Chondrocyte (in vitro differentiated cells): ENCODE data around the gene ZNF107. TPM values are rescaled to one million over a fixed set of nuclear protein-coding genes. Genes with fewer than 3 reads are reported as not detected.
"Not testable (repeated sequence)": the region's sequence is repeated elsewhere in the genome, so short reads cannot be mapped to it uniquely, and the experiment has no call there.

ENCODE experiments used
- DNase-seq: peaks from one replicate; pipeline ENCODE4 v3.0.0; 2021; ENCODE audit warnings: mixed read lengths, low spot score
- H3K27ac Mint-ChIP-seq: one replicate; pipeline ENCODE4 v1.8.0; 2021; ENCODE audit warnings: mild to moderate bottlenecking, moderate library complexity, mixed read lengths; ENCODE audit not compliant: unreplicated experiment
- H3K27me3 Mint-ChIP-seq: 2 replicates; pipeline ENCODE4 v1.8.0; 2021; ENCODE audit warnings: low read depth, mixed read lengths
- H3K36me3 Mint-ChIP-seq: 2 replicates; pipeline ENCODE4 v1.8.0; 2021; ENCODE audit warnings: low read depth, mixed read lengths
- H3K4me1 Mint-ChIP-seq: 2 replicates; pipeline ENCODE4 v1.8.0; 2021; ENCODE audit warnings: low read depth, mild to moderate bottlenecking, mixed read lengths
- H3K4me3 Mint-ChIP-seq: one replicate; pipeline ENCODE4 v1.8.0; 2021; ENCODE audit warnings: mild to moderate bottlenecking, moderate library complexity, mixed read lengths; ENCODE audit not compliant: unreplicated experiment
- H3K9me3 Mint-ChIP-seq: 2 replicates; pipeline ENCODE4 v1.8.0; 2021; ENCODE audit warnings: low read depth, mixed read lengths
- CTCF ChIP-seq: fragments of 200-600 bp; sonication (generic); IDR thresholded peaks from 2 replicates; pipeline ENCODE4 v1.5.0; 2021; ENCODE audit warnings: antibody characterized with exemption, mild to moderate bottlenecking, moderate library complexity
- total RNA-seq: library from RNA; stranded (reverse); gene quantifications from 3 replicates; pipeline ENCODE4 v1.2.1, GENCODE V29; 2021

Gene ZNF107
- total RNA-seq, 1 donor from 2014 or later, result 1.9 TPM

DNA sequence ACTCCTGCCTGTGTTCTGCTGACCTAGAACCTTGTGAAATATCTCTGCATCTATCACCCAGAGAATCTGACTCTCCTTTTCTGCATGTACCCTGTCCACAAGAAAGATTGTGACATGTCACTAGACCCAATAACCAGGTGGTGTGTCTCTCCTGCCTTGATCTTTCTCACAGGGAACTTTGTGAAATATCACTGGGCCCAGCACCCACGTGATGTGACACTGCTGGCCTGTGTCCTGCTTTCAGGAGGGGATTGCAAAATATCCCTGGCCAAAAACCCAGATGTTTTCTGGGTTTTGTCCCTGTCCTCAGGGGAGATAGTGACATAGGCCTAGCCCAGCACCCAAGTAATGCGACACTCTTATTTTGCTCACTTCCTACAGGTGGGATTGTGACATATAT is 10.1 kb upstream of the ZNF107 start:
- no peaks in the 10 kb centered on the region for H3K4me1 Mint-ChIP-seq
- no peak overlapping the region for H3K27ac Mint-ChIP-seq
- no peaks in the 10 kb centered on the region for H3K27me3 Mint-ChIP-seq
- no peak for DNase-seq
- H3K9me3 Mint-ChIP-seq, result peaks cover 10% of the 10 kb centered on the region
- no peak for TF ChIP-seq CTCF
- no peak overlapping the region for H3K4me3 Mint-ChIP-seq
- H3K36me3 Mint-ChIP-seq, result no peaks in the 10 kb centered on the region

- TF ChIP-seq CTCF, result no peak
- Mint-ChIP-seq H3K27me3 (no peaks in the 10 kb centered on the region), H3K36me3 (no peaks in the 10 kb centered on the region), H3K27ac (no peak overlapping the region), H3K9me3 (peaks cover 9% of the 10 kb centered on the region), H3K4me3 (no peak overlapping the region), H3K4me1 (no peaks in the 10 kb centered on the region)
- no peak for DNase-seq
These were observed 9.4 kb upstream of the ZNF107 start for GRCh38 chr7:64656489-64656888.

GRCh38 chr7:64662091-64662490 is 3.8 kb upstream of the ZNF107 start:
- not testable (repeated sequence) for H3K4me3 Mint-ChIP-seq, H3K27me3 Mint-ChIP-seq, H3K27ac Mint-ChIP-seq, H3K9me3 Mint-ChIP-seq, DNase-seq, H3K36me3 Mint-ChIP-seq
- H3K4me1 Mint-ChIP-seq, result peaks cover 10% of the 10 kb centered on the region

- no peaks in the 10 kb centered on the region for H3K27me3 Mint-ChIP-seq
- no peak for DNase-seq
- TF ChIP-seq CTCF, result no peak
- peaks cover 9% of the 10 kb centered on the region for H3K36me3 Mint-ChIP-seq
- peaks cover 27% of the 10 kb centered on the region for H3K4me1 Mint-ChIP-seq
- H3K4me3 Mint-ChIP-seq, result peak overlapping the region; percentile 97
- peak overlapping the region; percentile 95 for H3K27ac Mint-ChIP-seq
- no peaks in the 10 kb centered on the region for H3K9me3 Mint-ChIP-seq
These were observed 724 bp downstream of the ZNF107 start for GRCh38 chr7:64666663-64667050.

GRCh38 chr7:64667311-64667710 is 1.4 kb downstream of the ZNF107 start:
- Mint-ChIP-seq H3K36me3 (peaks cover 9% of the 10 kb centered on the region), H3K4me3 (peak overlapping the region; percentile 97), H3K27ac (no peak overlapping the region), H3K27me3 (no peaks in the 10 kb centered on the region), H3K9me3 (no peaks in the 10 kb centered on the region), H3K4me1 (peaks cover 27% of the 10 kb centered on the region)
- no peak for TF ChIP-seq CTCF
- no peak for DNase-seq

- H3K9me3 Mint-ChIP-seq, result no peaks in the 10 kb centered on the region
- DNase-seq, result no peak
- H3K36me3 Mint-ChIP-seq, result peaks cover 9% of the 10 kb centered on the region
These were observed 6.5 kb downstream of the ZNF107 start for GRCh38 chr7:64672414-64672813.

More at GRCh38 chr7:64672414-64672813, 6.5 kb downstream of the ZNF107 start:
- no peak for TF ChIP-seq CTCF
- Mint-ChIP-seq H3K27ac (no peak overlapping the region), H3K4me1 (peaks cover 13% of the 10 kb centered on the region), H3K4me3 (no peak overlapping the region), H3K27me3 (no peaks in the 10 kb centered on the region)
